GM12873 (cell line): Measurements from ENCODE around the gene PRPF40A.

Experiments used
- TF ChIP-seq, protein P1 (sequence below): IDR thresholded peaks from 2 replicates; pipeline ENCODE4 v1.5.1; 2012; ENCODE audit warnings: low read depth, mild to moderate bottlenecking, moderate library complexity, low read length, control low read depth; ENCODE audit not compliant: insufficient read depth; ENCODE audit errors: missing control alignments

The PRPF40A gene

DNA sequence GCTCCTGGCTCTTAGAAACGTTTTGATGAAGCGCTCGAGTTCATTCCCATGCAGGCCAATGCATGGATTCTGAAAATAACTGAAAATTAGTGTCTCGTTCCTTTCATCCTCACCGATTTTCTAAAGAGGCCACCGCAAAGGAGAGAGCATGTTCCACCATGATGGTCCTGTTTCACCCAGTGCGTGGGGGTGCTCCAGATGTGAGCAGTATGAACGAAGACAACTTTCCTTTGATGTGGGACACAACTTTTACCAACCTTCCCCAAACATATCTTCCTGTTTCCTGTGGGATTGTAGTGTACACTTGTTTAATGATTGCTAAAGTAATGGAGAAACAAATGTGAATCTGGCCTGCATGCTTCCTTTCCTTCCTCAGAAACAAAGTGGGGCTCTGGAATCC, 114.5 kb downstream of the PRPF40A start:
- TF ChIP-seq, protein P1, sequence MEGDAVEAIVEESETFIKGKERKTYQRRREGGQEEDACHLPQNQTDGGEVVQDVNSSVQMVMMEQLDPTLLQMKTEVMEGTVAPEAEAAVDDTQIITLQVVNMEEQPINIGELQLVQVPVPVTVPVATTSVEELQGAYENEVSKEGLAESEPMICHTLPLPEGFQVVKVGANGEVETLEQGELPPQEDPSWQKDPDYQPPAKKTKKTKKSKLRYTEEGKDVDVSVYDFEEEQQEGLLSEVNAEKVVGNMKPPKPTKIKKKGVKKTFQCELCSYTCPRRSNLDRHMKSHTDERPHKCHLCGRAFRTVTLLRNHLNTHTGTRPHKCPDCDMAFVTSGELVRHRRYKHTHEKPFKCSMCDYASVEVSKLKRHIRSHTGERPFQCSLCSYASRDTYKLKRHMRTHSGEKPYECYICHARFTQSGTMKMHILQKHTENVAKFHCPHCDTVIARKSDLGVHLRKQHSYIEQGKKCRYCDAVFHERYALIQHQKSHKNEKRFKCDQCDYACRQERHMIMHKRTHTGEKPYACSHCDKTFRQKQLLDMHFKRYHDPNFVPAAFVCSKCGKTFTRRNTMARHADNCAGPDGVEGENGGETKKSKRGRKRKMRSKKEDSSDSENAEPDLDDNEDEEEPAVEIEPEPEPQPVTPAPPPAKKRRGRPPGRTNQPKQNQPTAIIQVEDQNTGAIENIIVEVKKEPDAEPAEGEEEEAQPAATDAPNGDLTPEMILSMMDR: no peak
